SK-N-SH (cell line): ENCODE measurements around the gene KRTAP22-1. TPM values are rescaled to one million over a fixed set of nuclear protein-coding genes. Genes with fewer than 3 reads are reported as not detected.

Experiments
- CTCF ChIA-PET: fragments of 300-600, 350-600 bp; formaldehyde crosslinking; extraction: SDS; loops from one replicate; lab custom pipeline; 2021; lab: Yijun Ruan, JAX
- POLR2A ChIA-PET: fragments of 350-600 bp; sonication (Branson Sonifier 250); formaldehyde crosslinking; extraction: SDS; loops from one replicate; lab custom pipeline; 2020; ENCODE audit warnings: antibody characterized with exemption, inconsistent platforms; lab: Yijun Ruan, JAX
- DNase-seq: peaks from one replicate; pipeline ENCODE4 v3.0.0; 2012
- H2AFZ ChIP-seq: fragments of 200-600 bp; sonication (generic); 2 replicates; pipeline ENCODE4 v1.8.1; 2016; ENCODE audit warnings: antibody characterized with exemption, mild to moderate bottlenecking, low read depth
- H3F3A ChIP-seq: fragments of 200-600 bp; sonication (generic); replicated peaks from 2 replicates; pipeline ENCODE3; 2016; ENCODE audit warnings: antibody characterized with exemption, mild to moderate bottlenecking; ENCODE audit not compliant: insufficient read depth
- H3K27ac ChIP-seq, 2 experiments: fragments of 200-500 bp in 1 of 2; fragments of 200-600 bp in 1 of 2; sonication (Bioruptor generic) in 1 of 2; sonication (generic), shearing (Covaris generic) in 1 of 2; 2 replicates each; pipeline versions ENCODE4 v1.5.1 to v1.6.1; 2014 to 2016; ENCODE audit warnings: low read depth in 2 of 2, inconsistent platforms in 1 of 2, low read length in 1 of 2, mild to moderate bottlenecking in 1 of 2, mixed read lengths in 1 of 2
- H3K27me3 ChIP-seq: fragments of 200-600 bp; sonication (generic), shearing (Covaris generic); 2 replicates; pipeline ENCODE4 v1.6.1; 2016; ENCODE audit warnings: mixed run types; ENCODE audit not compliant: insufficient read depth
- H3K36me3 ChIP-seq, 2 experiments: fragments of 200-500 bp in 1 of 2; fragments of 200-600 bp in 1 of 2; sonication (Bioruptor generic) in 1 of 2; sonication (generic) in 1 of 2; replicated peaks in 1 of 2; 2 replicates each; pipeline versions ENCODE3 to v1.5.1; 2014 to 2016; ENCODE audit warnings: low read length in 1 of 2, mild to moderate bottlenecking in 1 of 2; ENCODE audit not compliant: insufficient read depth in 2 of 2, control insufficient read depth in 1 of 2
- H3K4me1 ChIP-seq, 2 experiments: fragments of 200-500 bp in 1 of 2; fragments of 200-600 bp in 1 of 2; sonication (Bioruptor generic) in 1 of 2; sonication (generic), shearing (Covaris generic) in 1 of 2; 2 replicates each; pipeline versions ENCODE4 v1.5.1 to v1.6.1; 2014 to 2016; ENCODE audit warnings: low read depth in 1 of 2, low read length in 1 of 2, mixed run types in 1 of 2; ENCODE audit not compliant: insufficient read depth in 2 of 2, control insufficient read depth in 1 of 2
- H3K4me2 ChIP-seq: fragments of 200-600 bp; sonication (generic), shearing (Covaris generic); 2 replicates; pipeline ENCODE4 v1.6.1; 2017; ENCODE audit warnings: mixed run types
- H3K4me3 ChIP-seq, 2 experiments: fragments of 200-500 bp in 1 of 2; fragments of 200-600 bp in 1 of 2; sonication (Bioruptor generic) in 1 of 2; sonication (generic), shearing (Covaris generic) in 1 of 2; 2 replicates each; pipeline versions ENCODE4 v1.5.1 to v1.8.1; 2014 to 2016; ENCODE audit warnings: low read depth in 2 of 2, inconsistent platforms in 1 of 2, low read length in 1 of 2, mild to moderate bottlenecking in 1 of 2, mixed read lengths in 1 of 2, moderate library complexity in 1 of 2
- H3K79me2 ChIP-seq: fragments of 200-600 bp; sonication (generic); 2 replicates; pipeline ENCODE4 v1.8.1; 2017; ENCODE audit warnings: mild to moderate bottlenecking; ENCODE audit not compliant: insufficient read depth
- H3K9ac ChIP-seq: fragments of 200-600 bp; sonication (generic); 2 replicates; pipeline ENCODE4 v1.6.1; 2017; ENCODE audit warnings: mixed run types
- H3K9me2 ChIP-seq: fragments of 200-600 bp; sonication (generic); 2 replicates; pipeline ENCODE4 v1.6.1; 2017; ENCODE audit warnings: mixed run types
- H3K9me3 ChIP-seq: fragments of 200-600 bp; sonication (generic); 2 replicates; pipeline ENCODE4 v1.6.1; 2017; ENCODE audit warnings: mixed run types, mild to moderate bottlenecking, moderate library complexity
- H4K20me1 ChIP-seq: fragments of 200-600 bp; sonication (generic); 2 replicates; pipeline ENCODE4 v1.6.1; 2017; ENCODE audit warnings: mild to moderate bottlenecking, mixed run types; ENCODE audit not compliant: insufficient read depth
- EP300 ChIP-seq, 2 experiments: IDR thresholded peaks; 2 replicates each; pipeline versions ENCODE4 v1.4.0 to v1.6.1; 2012; ENCODE audit warnings: borderline replicate concordance in 1 of 2, low read depth in 1 of 2, low read length in 1 of 2
- EZH2phosphoT487 ChIP-seq: fragments of 200-600 bp; sonication (generic); IDR thresholded peaks from 2 replicates; pipeline ENCODE4 v1.6.1; 2017; ENCODE audit warnings: low read depth, mixed run types, mild to moderate bottlenecking, antibody characterized with exemption, moderate library complexity, borderline replicate concordance
- FOSL2 ChIP-seq: IDR thresholded peaks from 2 replicates; pipeline ENCODE4 v1.4.0; 2012; ENCODE audit warnings: low read depth, mild to moderate bottlenecking, moderate library complexity, borderline replicate concordance
- FOXM1 ChIP-seq: IDR thresholded peaks from 2 replicates; pipeline ENCODE4 v1.4.0; 2012; ENCODE audit warnings: low read depth, mild to moderate bottlenecking
- GABPA ChIP-seq: IDR thresholded peaks from 2 replicates; pipeline ENCODE4 v1.4.0; 2012; ENCODE audit warnings: low read depth, mild to moderate bottlenecking
- JUND ChIP-seq: IDR thresholded peaks from 2 replicates; pipeline ENCODE4 v1.4.0; 2012
- NFIC ChIP-seq: IDR thresholded peaks from 2 replicates; pipeline ENCODE4 v1.4.0; 2012; ENCODE audit warnings: borderline replicate concordance
- NRF1 ChIP-seq: IDR thresholded peaks from 2 replicates; pipeline ENCODE4 v1.6.1; 2012; ENCODE audit warnings: low read depth, mild to moderate bottlenecking, low read length
- RAD21 ChIP-seq: IDR thresholded peaks from 2 replicates; pipeline ENCODE4 v1.6.1; 2012; ENCODE audit warnings: mild to moderate bottlenecking, low read length
- RCOR1 ChIP-seq: fragments of 150-350 bp; IDR thresholded peaks from 2 replicates; pipeline ENCODE4 v1.6.1; 2017; ENCODE audit warnings: antibody characterized with exemption, low read length
- RXRA ChIP-seq: IDR thresholded peaks from 2 replicates; pipeline ENCODE4 v1.4.0; 2012; ENCODE audit warnings: low read depth, mild to moderate bottlenecking, borderline replicate concordance
- SIN3A ChIP-seq: IDR thresholded peaks from 2 replicates; pipeline ENCODE4 v1.6.1; 2012; ENCODE audit warnings: low read depth, mild to moderate bottlenecking, low read length, moderate library complexity, borderline replicate concordance
- TAF1 ChIP-seq: IDR thresholded peaks from 2 replicates; pipeline ENCODE4 v1.6.1; 2012; ENCODE audit warnings: low read depth, mild to moderate bottlenecking, low read length, moderate library complexity, borderline replicate concordance
- USF2 ChIP-seq: fragments of 150-350 bp; IDR thresholded peaks from 2 replicates; pipeline ENCODE4 v1.6.1; 2017; ENCODE audit warnings: antibody characterized with exemption, low read length, low read depth, borderline replicate concordance
- polyA plus RNA-seq, 3 experiments: library from polyadenylated mRNA; depleted of rRNA; stranded (reverse); fragments of >200 nt; gene quantifications; 2 replicates each; pipeline ENCODE4 v1.2.3, GENCODE V29; 2012
- TF ChIP-seq, protein P1 (sequence below): IDR thresholded peaks from 2 replicates; pipeline ENCODE4 v1.4.0; 2012; ENCODE audit warnings: low read depth, borderline replicate concordance
- TF ChIP-seq, protein P2 (sequence below): IDR thresholded peaks from 2 replicates; pipeline ENCODE4 v1.6.1; 2012; ENCODE audit warnings: mild to moderate bottlenecking, low read depth, low read length, moderate library complexity

Gene KRTAP22-1
- polyA plus RNA-seq, 1 of the 3 experiments (the other 2 are of a cell fraction) = not detected

DNA sequence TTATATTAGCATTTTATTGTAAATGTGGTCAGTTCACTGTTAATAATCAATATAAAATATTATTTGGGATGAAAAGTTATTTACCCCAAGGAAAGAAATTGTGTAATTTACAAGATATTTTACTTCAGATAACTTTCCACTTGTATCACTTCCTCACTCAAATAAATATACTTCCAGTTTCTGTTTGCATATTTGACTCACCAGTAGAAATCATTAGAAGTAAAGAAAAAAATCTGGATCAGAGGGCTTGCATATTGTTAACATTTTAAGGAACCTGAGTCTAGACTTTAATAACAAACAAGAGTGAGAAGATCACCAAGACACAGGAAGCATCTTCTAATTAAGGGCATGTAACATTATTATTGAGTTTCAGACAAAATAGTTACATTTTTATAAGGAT, 19.2 kb downstream of the KRTAP22-1 start:
- no peaks in the 10 kb centered on the region for H3K27me3 ChIP-seq
- H3F3A ChIP-seq = no peaks in the 10 kb centered on the region
- no peak overlapping the region for H3K27ac ChIP-seq
- ChIA-PET CTCF (no interaction called here), POLR2A (no interaction called here)
- H3K9me3 ChIP-seq = no peaks in the 10 kb centered on the region
- no peaks in the 10 kb centered on the region for H4K20me1 ChIP-seq
- H2AFZ ChIP-seq = no peak overlapping the region
- TF ChIP-seq FOXM1 (no peak), RAD21 (no peak), FOSL2 (no peak), NRF1 (no peak), SIN3A (no peak), EZH2phosphoT487 (no peak), RXRA (no peak), GABPA (no peak), EP300 (IDR thresholded peaks at IDR 0.05; ENCODE audit: borderline replicate concordance in 1 of 2, low read depth in 1 of 2, low read length in 1 of 2) (no peak), USF2 (no peak), RCOR1 (no peak), JUND (no peak), TAF1 (no peak), NFIC (no peak)
- TF ChIP-seq, protein P1, sequence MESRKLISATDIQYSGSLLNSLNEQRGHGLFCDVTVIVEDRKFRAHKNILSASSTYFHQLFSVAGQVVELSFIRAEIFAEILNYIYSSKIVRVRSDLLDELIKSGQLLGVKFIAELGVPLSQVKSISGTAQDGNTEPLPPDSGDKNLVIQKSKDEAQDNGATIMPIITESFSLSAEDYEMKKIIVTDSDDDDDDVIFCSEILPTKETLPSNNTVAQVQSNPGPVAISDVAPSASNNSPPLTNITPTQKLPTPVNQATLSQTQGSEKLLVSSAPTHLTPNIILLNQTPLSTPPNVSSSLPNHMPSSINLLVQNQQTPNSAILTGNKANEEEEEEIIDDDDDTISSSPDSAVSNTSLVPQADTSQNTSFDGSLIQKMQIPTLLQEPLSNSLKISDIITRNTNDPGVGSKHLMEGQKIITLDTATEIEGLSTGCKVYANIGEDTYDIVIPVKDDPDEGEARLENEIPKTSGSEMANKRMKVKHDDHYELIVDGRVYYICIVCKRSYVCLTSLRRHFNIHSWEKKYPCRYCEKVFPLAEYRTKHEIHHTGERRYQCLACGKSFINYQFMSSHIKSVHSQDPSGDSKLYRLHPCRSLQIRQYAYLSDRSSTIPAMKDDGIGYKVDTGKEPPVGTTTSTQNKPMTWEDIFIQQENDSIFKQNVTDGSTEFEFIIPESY = no peak
- TF ChIP-seq, protein P2, sequence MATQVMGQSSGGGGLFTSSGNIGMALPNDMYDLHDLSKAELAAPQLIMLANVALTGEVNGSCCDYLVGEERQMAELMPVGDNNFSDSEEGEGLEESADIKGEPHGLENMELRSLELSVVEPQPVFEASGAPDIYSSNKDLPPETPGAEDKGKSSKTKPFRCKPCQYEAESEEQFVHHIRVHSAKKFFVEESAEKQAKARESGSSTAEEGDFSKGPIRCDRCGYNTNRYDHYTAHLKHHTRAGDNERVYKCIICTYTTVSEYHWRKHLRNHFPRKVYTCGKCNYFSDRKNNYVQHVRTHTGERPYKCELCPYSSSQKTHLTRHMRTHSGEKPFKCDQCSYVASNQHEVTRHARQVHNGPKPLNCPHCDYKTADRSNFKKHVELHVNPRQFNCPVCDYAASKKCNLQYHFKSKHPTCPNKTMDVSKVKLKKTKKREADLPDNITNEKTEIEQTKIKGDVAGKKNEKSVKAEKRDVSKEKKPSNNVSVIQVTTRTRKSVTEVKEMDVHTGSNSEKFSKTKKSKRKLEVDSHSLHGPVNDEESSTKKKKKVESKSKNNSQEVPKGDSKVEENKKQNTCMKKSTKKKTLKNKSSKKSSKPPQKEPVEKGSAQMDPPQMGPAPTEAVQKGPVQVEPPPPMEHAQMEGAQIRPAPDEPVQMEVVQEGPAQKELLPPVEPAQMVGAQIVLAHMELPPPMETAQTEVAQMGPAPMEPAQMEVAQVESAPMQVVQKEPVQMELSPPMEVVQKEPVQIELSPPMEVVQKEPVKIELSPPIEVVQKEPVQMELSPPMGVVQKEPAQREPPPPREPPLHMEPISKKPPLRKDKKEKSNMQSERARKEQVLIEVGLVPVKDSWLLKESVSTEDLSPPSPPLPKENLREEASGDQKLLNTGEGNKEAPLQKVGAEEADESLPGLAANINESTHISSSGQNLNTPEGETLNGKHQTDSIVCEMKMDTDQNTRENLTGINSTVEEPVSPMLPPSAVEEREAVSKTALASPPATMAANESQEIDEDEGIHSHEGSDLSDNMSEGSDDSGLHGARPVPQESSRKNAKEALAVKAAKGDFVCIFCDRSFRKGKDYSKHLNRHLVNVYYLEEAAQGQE = no peak
- H3K36me3 ChIP-seq = no peaks in the 10 kb centered on the region
- no peak for DNase-seq
- no peaks in the 10 kb centered on the region for H3K79me2 ChIP-seq
- H3K4me2 ChIP-seq = no peak overlapping the region
- no peaks in the 10 kb centered on the region for H3K4me1 ChIP-seq
- no peak overlapping the region for H3K4me3 ChIP-seq
- no peaks in the 10 kb centered on the region for H3K9me2 ChIP-seq
- H3K9ac ChIP-seq = no peak overlapping the region
